Parathyroid adenoma (tissue), 2 donors: ENCODE data around the gene LAMA3.

Experiments used
- H2AFZ ChIP-seq: fragments of 300-600 bp; sonication (generic); one replicate; pipeline ENCODE4 v1.7.0; 2017; ENCODE audit warnings: antibody characterized with exemption, mild to moderate bottlenecking
- H3K27ac ChIP-seq: fragments of 300-600 bp; sonication (generic); one replicate; pipeline ENCODE4 v1.7.0; 2017
- H3K27me3 ChIP-seq: fragments of 300-600 bp; sonication (generic); one replicate; pipeline ENCODE4 v1.7.0; 2017; ENCODE audit warnings: low read length; ENCODE audit not compliant: control insufficient read depth, insufficient read depth
- H3K36me3 ChIP-seq: fragments of 300-600 bp; sonication (generic); one replicate; pipeline ENCODE4 v1.7.0; 2017; ENCODE audit warnings: low read length; ENCODE audit not compliant: control insufficient read depth, insufficient read depth
- H3K4me1 ChIP-seq: fragments of 300-600 bp; sonication (generic); one replicate; pipeline ENCODE4 v1.7.0; 2017; ENCODE audit warnings: control low read depth
- H3K4me2 ChIP-seq: fragments of 300-600 bp; sonication (generic); one replicate; pipeline ENCODE4 v1.7.0; 2017; ENCODE audit warnings: low read length
- H3K4me3 ChIP-seq: fragments of 300-600 bp; sonication (generic); one replicate; pipeline ENCODE4 v1.7.0; 2017; ENCODE audit warnings: low read depth, low read length
- H3K79me2 ChIP-seq: fragments of 300-600 bp; sonication (generic); one replicate; pipeline ENCODE4 v1.7.0; 2017; ENCODE audit warnings: control low read depth
- H3K9ac ChIP-seq: fragments of 300-600 bp; sonication (generic); one replicate; pipeline ENCODE4 v1.7.0; 2017; ENCODE audit warnings: mild to moderate bottlenecking
- H3K9me3 ChIP-seq: fragments of 300-600 bp; sonication (generic); one replicate; pipeline ENCODE4 v1.7.0; 2017; ENCODE audit warnings: low read length; ENCODE audit not compliant: control insufficient read depth
- CTCF ChIP-seq: fragments of 300-600 bp; sonication (generic); IDR thresholded peaks from one replicate; pipeline ENCODE4 v1.7.0; 2017; ENCODE audit warnings: antibody characterized with exemption, mild to moderate bottlenecking
- donor health status: primary hyperparathyroidism.

The LAMA3 gene

GRCh38 chr18:23851470-23852002 is 162.3 kb downstream of the LAMA3 start:
- Histone ChIP-seq H3K79me2 (no peaks in the 10 kb centered on the region), H3K27ac (no peak overlapping the region), H3K4me2 (no peak overlapping the region), H3K9me3 (no peaks in the 10 kb centered on the region), H3K36me3 (no peaks in the 10 kb centered on the region), H3K4me1 (peaks cover 16% of the 10 kb centered on the region), H3K27me3 (no peaks in the 10 kb centered on the region), H2AFZ (no peak overlapping the region), H3K9ac (no peak overlapping the region), H3K4me3 (no peak overlapping the region)
- no peak for TF ChIP-seq CTCF

GRCh38 chr18:23852236-23853045 is 163.2 kb downstream of the LAMA3 start:
- H3K4me3 ChIP-seq = no peak overlapping the region
- H3K4me1 ChIP-seq = peaks cover 16% of the 10 kb centered on the region
- H3K4me2 ChIP-seq = no peak overlapping the region
- TF ChIP-seq CTCF = no peak
- H3K79me2 ChIP-seq = no peaks in the 10 kb centered on the region
- H3K27ac ChIP-seq = no peak overlapping the region
- H3K36me3 ChIP-seq = no peaks in the 10 kb centered on the region
- no peak overlapping the region for H3K9ac ChIP-seq
- no peaks in the 10 kb centered on the region for H3K9me3 ChIP-seq
- no peak overlapping the region for H2AFZ ChIP-seq
- no peaks in the 10 kb centered on the region for H3K27me3 ChIP-seq

- Histone ChIP-seq H3K9me3 (no peaks in the 10 kb centered on the region), H3K79me2 (no peaks in the 10 kb centered on the region), H3K9ac (no peak overlapping the region), H3K4me2 (no peak overlapping the region), H2AFZ (no peak overlapping the region), H3K4me3 (no peak overlapping the region), H3K36me3 (no peaks in the 10 kb centered on the region), H3K27me3 (no peaks in the 10 kb centered on the region), H3K4me1 (peaks cover 16% of the 10 kb centered on the region), H3K27ac (no peak overlapping the region)
- TF ChIP-seq CTCF = no peak
Observed at GRCh38 chr18:23853448-23854195, 164.4 kb downstream of the LAMA3 start.

- no peak overlapping the region for H3K4me2 ChIP-seq
- H2AFZ ChIP-seq = no peak overlapping the region
- H3K79me2 ChIP-seq = no peaks in the 10 kb centered on the region
- H3K9ac ChIP-seq = no peak overlapping the region
- no peak overlapping the region for H3K27ac ChIP-seq
- no peak overlapping the region for H3K4me3 ChIP-seq
- H3K36me3 ChIP-seq = no peaks in the 10 kb centered on the region
- no peak for TF ChIP-seq CTCF
- H3K27me3 ChIP-seq = no peaks in the 10 kb centered on the region
- H3K9me3 ChIP-seq = no peaks in the 10 kb centered on the region
- peaks cover 16% of the 10 kb centered on the region for H3K4me1 ChIP-seq
Observed at GRCh38 chr18:23855721-23856120, 166.5 kb downstream of the LAMA3 start.
